Pancreas (tissue), 10 donors: ENCODE measurements around the gene ZNF662. TPM values are rescaled to one million over a fixed set of nuclear protein-coding genes. Genes with fewer than 3 reads are reported as not detected.

Source experiments
- ATAC-seq, 4 donors: fragments of 200-7000 bp; cut with Tn5 transposase; one replicate each; pipeline versions ENCODE4 v1.8.0 to v1.9.1; 2020; ENCODE audit warnings: mild to moderate bottlenecking in 4 of 4, moderate library complexity in 4 of 4
- DNase-seq, 6 donors: peaks; one replicate each; pipeline ENCODE4 v3.0.0-alpha.2; 2020
- FAIRE-seq: peaks from 2 replicates; lab custom pipeline; 2012; peaks lifted over from hg19 to GRCh38; lab: Jason Lieb, UNC
- H3K27ac ChIP-seq, 4 donors: fragments of 200-600 bp; sonication (generic); 1 replicate in 3 of 4; 2 replicates in 1 of 4; pipeline versions ENCODE4 v1.5.0 to v1.8.0; 2020
- H3K27me3 ChIP-seq, 4 donors: fragments of 200-600 bp; one replicate each; pipeline ENCODE4 v1.8.0; 2021
- H3K36me3 ChIP-seq, 3 donors: fragments of 200-600 bp; sonication (generic) in 1 of 3; one replicate each; pipeline versions ENCODE4 v1.5.0 to v1.8.0; 2020 to 2021
- H3K4me1 ChIP-seq, 3 donors: fragments of 200-600 bp; one replicate each; pipeline ENCODE4 v1.8.0; 2021
- H3K4me3 ChIP-seq, 4 donors: fragments of 200-600 bp; sonication (generic) in 2 of 4; one replicate each; pipeline versions ENCODE4 v1.5.0 to v1.8.0; 2020 to 2021
- H3K9me3 ChIP-seq, 4 donors: fragments of 200-600 bp; one replicate each; pipeline ENCODE4 v1.8.0; 2021
- CTCF ChIP-seq, 4 donors: fragments of 200-600 bp; sonication (generic) in 3 of 4; IDR thresholded peaks; one replicate each; pipeline versions ENCODE4 v1.5.0 to v1.8.0; 2021; ENCODE audit warnings: antibody characterized with exemption in 4 of 4
- WGBS, 2 donors: extraction: QIAGEN DNeasy Blood & Tissue Kit; methylation state at CpG; one replicate each; pipeline ENCODE4 v1.1.7; 2013; 5-methylcytosine and 5-hydroxymethylcytosine counted together
- intact Hi-C, 3 donors: fragments of 100-400 bp; cut with DNase I; formaldehyde crosslinking; loops; one replicate each; pipeline versions ENCODE4 v1.11.1 to v1.14.2; 2022
- polyA plus RNA-seq, 2 donors: library from polyadenylated mRNA; stranded (reverse); fragments of 200-250 nt; gene quantifications; one replicate each; pipeline ENCODE4 v1.2.3, GENCODE V29; 2013
- total RNA-seq, 6 donors: library from RNA; stranded (reverse); fragmentation: NEBNext Ultra II Directional in 4 of 6; extraction: Animal tissue kit (Norgen Biotek cat#: 25700) in 4 of 6; gene quantifications; one replicate each; pipeline versions ENCODE4 v1.2.1 to v1.2.4, GENCODE V29; 2021 to 2023
- donor health status: healthy with polysubstance abuse.
- donor health status: DM: no; HTN: no; CAD: no; lungs with moderate emphysema.
- donor health status: DM: no; HTN: no; CAD: no.
- donor health status: control.
- donor health status: control.
- donor health status: Bipolar disorder and iron deficiency.
- donor health status: DM: yes; HTN: yes; CAD: no.
- donor health status: DM: no; HTN: no; CAD: no.
- donor health status: DM: no; HTN: no; CAD: no.
- donor health status: DM: yes; HTN: yes; CAD: no.

Gene ZNF662
- total and polyA plus RNA-seq, 8 donors = 5.4 to 10.3 (median 8.4) TPM

DNA sequence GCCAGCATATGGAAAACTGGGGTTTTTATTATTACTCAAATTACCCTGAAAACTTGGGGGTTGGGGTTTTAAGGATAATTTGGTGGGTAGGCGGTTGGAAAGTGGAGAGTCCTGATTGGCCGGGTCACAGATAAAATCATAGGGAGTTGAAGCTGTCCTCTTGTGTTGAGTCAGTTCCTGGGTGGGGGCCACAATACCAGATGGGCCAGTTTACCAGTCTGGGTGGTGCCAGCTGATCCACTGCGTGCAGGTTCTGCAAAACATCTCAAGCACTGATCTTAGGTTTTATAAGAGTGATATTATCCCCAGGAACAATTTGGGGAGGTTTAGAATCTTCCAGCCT, 4.9 kb upstream of the ZNF662 start:
- Histone ChIP-seq H3K4me1 (peaks cover 0 to 4% (median 0%) of the 10 kb centered on the region in 3 donors), H3K27ac (no peak overlapping the region), H3K27me3 (no peaks in the 10 kb centered on the region), H3K4me3 (no peak overlapping the region), H3K36me3 (no peaks in the 10 kb centered on the region), H3K9me3 (no peaks in the 10 kb centered on the region)
- ATAC-seq (no peak), DNase-seq (no peak), FAIRE-seq (no peak)
- intact Hi-C loops = no loop called here
- WGBS, 2 donors = 74 to 81% methylated on average over 3 of the region's 3 CpGs
- no peak for TF ChIP-seq CTCF (IDR thresholded peaks at IDR 0.05)

DNA sequence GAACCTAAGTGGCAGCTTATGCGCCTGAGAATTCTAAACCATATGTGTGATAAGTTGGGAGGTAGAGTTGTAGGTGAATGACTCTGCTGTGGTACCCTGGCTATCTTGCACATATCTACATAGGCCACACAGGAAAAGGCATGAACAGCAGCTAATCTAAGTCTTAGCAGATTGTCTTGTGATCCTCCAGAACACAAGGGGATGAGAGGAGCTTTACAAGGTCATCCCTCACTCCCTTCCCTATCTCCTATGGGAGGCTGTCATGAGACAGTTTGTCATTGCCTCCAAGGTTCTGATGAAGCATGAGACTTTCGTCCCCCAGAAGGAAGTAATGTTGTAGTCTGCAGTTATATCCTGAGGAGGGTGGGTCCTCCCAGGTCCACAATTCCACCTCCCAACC, 3.7 kb upstream of the ZNF662 start:
- ATAC-seq = no peak
- H3K9me3 ChIP-seq = no peaks in the 10 kb centered on the region
- TF ChIP-seq CTCF (IDR thresholded peaks at IDR 0.05) = no peak
- H3K36me3 ChIP-seq = no peaks in the 10 kb centered on the region
- intact Hi-C loops = no loop called here
- FAIRE-seq = no peak
- 72 to 81% methylated on average over 2 of the region's 2 CpGs for WGBS, 2 donors
- DNase-seq = no peak
- H3K4me3 ChIP-seq = no peak overlapping the region
- H3K27ac ChIP-seq = no peak overlapping the region
- H3K4me1 ChIP-seq = peaks cover 0 to 4% (median 0%) of the 10 kb centered on the region in 3 donors
- no peaks in the 10 kb centered on the region for H3K27me3 ChIP-seq

GRCh38 chr3:42904076-42904475, 1.9 kb upstream of the ZNF662 start:
- Histone ChIP-seq H3K27me3 (no peaks in the 10 kb centered on the region), H3K9me3 (no peaks in the 10 kb centered on the region), H3K4me3 (no peak overlapping the region), H3K27ac (no peak overlapping the region), H3K4me1 (peaks cover 0 to 4% (median 0%) of the 10 kb centered on the region in 3 donors), H3K36me3 (no peaks in the 10 kb centered on the region)
- 65 to 76% methylated on average over 1 of the region's 1 CpG for WGBS, 2 donors
- TF ChIP-seq CTCF (IDR thresholded peaks at IDR 0.05) = no peak
- FAIRE-seq = no peak
- intact Hi-C loops = no loop called here
- DNase-seq = no peak
- ATAC-seq = no peak

- intact Hi-C loops = no loop called here
- H3K27me3 ChIP-seq = no peaks in the 10 kb centered on the region
- H3K36me3 ChIP-seq = peaks cover 0 to 5% (median 0%) of the 10 kb centered on the region in 3 donors
- WGBS, 2 donors = 6 to 8% methylated on average over 11 to 12 of the region's 12 CpGs
- H3K9me3 ChIP-seq = no peaks in the 10 kb centered on the region
- H3K4me1 ChIP-seq = peaks cover 0 to 4% (median 0%) of the 10 kb centered on the region in 3 donors
- H3K4me3 ChIP-seq = peak overlapping the region; percentile 73 to 82 (median 78)
- ATAC-seq (no peak), FAIRE-seq (no peak), DNase-seq (no peak)
- H3K27ac ChIP-seq = peak overlapping the region in 2 of 4 donors; percentile 41 to 45
- TF ChIP-seq CTCF (IDR thresholded peaks at IDR 0.05) = no peak
Observed at GRCh38 chr3:42905740-42906069, 237 bp upstream of the ZNF662 start.

DNA sequence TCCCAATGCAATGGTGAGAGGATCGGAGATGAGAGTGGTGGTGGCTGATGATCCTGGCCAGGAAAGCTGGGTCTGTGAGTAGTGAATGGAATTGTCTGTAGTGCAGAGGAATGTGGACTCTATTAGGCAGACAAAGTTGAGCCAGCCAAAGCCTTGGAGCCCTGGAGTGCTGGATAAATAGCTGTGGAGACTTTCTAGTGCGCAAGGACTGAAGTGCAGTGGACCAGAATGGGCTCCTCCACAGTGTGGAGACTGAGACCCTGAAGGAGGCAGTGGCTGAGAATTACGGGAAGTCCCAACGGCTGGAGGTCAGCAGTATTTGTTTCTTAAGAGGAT, 874 bp downstream of the ZNF662 start:
- Histone ChIP-seq H3K4me3 (peak overlapping the region; percentile 73 to 82 (median 78)), H3K27me3 (no peaks in the 10 kb centered on the region), H3K9me3 (no peaks in the 10 kb centered on the region), H3K4me1 (peaks cover 0 to 4% (median 0%) of the 10 kb centered on the region in 3 donors), H3K36me3 (peaks cover 0 to 15% (median 0%) of the 10 kb centered on the region in 3 donors), H3K27ac (no peak overlapping the region)
- DNase-seq = no peak
- WGBS, 2 donors = 76% methylated on average over 4 of the region's 4 CpGs
- intact Hi-C loops = no loop called here
- FAIRE-seq = no peak
- TF ChIP-seq CTCF (IDR thresholded peaks at IDR 0.05) = no peak
- ATAC-seq = no peak
